ENCODE measurements around the gene ZDHHC7. TPM values are rescaled to one million over a fixed set of nuclear protein-coding genes. Genes with fewer than 3 reads are reported as not detected.
A peak's percentile ranks its signal among the peaks of the same experiment; 100 is the strongest.

ZDHHC7 gene
- total and polyA plus RNA-seq, 2 of the 8 experiments (the other 6 are each of a cell fraction or from before 2014, with no cell fraction given) = 40.5 to 56.3 TPM

DNA sequence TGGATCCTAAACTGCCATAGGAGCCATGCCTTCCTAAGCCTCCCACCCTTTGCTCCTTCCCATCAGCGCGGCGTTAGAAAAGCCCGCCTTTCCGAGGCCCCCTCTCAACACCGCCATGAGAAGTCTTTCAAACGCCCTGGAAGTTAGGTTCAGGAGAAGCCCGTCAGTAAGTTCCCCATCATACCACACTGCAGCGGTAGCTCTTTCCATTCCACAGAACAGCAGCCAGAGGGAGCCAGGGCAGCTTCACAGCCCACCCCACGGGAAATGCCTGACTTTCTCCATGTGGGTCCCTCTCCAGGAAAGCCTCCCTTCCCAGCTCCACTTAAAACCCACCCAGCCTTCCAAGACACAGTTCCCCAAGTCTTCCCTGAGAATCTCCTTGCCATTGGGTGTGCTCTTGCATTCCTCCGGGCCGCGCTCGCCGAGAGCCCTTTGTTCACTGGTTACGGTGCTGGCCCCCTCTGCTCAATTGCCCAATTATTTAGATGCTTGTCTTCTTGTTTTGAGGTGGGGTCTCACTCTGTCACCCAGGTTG, 44.9 kb upstream of the ZDHHC7 start:
- no peak overlapping the region for H2AFZ ChIP-seq (ENCODE audit: low read length)
- peak overlapping the region; percentile 32; the same call in 1 of the 2 replicates for H2BK20ac ChIP-seq (ENCODE audit: low read length)
- no peaks in the 10 kb centered on the region for H4K20me1 ChIP-seq (replicated peaks in 1 of 2; ENCODE audit: control insufficient read depth in 1 of 2, insufficient read depth in 2 of 2, low read length in 2 of 2)
- no peak overlapping the region for H2BK12ac ChIP-seq (ENCODE audit: low read depth, low read length)
- no peak overlapping the region for H3K27ac ChIP-seq (ENCODE audit: low read depth, low read length)
- H3K14ac ChIP-seq (ENCODE audit: insufficient read length) = no peak overlapping the region
- FAIRE-seq = no peak
- H3K18ac ChIP-seq (ENCODE audit: extremely low read depth, low read length) = no peak overlapping the region; the same call in 1 of the 2 replicates
- H4K5ac ChIP-seq (ENCODE audit: insufficient read length, low read depth, low read length) = no peak overlapping the region
- CTCF ChIA-PET (ENCODE audit: partially characterized antibody) = interaction anchor here (0.7 to 5.8 kb wide), 28 partner anchors 10 to 480 kb away, joined by 3 to 59 read pairs (median 7); partner anchors contain the start of gene KIAA0513
- H3K23ac ChIP-seq (ENCODE audit: insufficient read length) = no peak overlapping the region
- TF ChIP-seq RAD21 (IDR thresholded peaks at IDR 0.05 in 1 of 2, conservative IDR thresholded peaks at IDR 0.05 in 1 of 2; ENCODE audit: low read depth in 2 of 2, low read length in 2 of 2) = peak; percentile 33 to 58; a peak in 3 of 4 replicates
- no peak for TF ChIP-seq PHF8 (conservative IDR thresholded peaks at IDR 0.05; ENCODE audit: low read depth, low read length)
- no peak for TF ChIP-seq SIN3A (conservative IDR thresholded peaks at IDR 0.05 in 1 of 2, IDR thresholded peaks at IDR 0.05 in 1 of 2; ENCODE audit: low read depth in 1 of 2, low read length in 2 of 2)
- no peak for TF ChIP-seq GABPA (IDR thresholded peaks at IDR 0.05; ENCODE audit: borderline replicate concordance, insufficient read depth, low read length)
- no peak for TF ChIP-seq JUND (IDR thresholded peaks at IDR 0.05; ENCODE audit: low read length)
- no peak for TF ChIP-seq MAFK (IDR thresholded peaks at IDR 0.05; ENCODE audit: low read depth, low read length)
- TF ChIP-seq SP4 (IDR thresholded peaks at IDR 0.05; ENCODE audit: low read length) = no peak
- TF ChIP-seq, protein P1, sequence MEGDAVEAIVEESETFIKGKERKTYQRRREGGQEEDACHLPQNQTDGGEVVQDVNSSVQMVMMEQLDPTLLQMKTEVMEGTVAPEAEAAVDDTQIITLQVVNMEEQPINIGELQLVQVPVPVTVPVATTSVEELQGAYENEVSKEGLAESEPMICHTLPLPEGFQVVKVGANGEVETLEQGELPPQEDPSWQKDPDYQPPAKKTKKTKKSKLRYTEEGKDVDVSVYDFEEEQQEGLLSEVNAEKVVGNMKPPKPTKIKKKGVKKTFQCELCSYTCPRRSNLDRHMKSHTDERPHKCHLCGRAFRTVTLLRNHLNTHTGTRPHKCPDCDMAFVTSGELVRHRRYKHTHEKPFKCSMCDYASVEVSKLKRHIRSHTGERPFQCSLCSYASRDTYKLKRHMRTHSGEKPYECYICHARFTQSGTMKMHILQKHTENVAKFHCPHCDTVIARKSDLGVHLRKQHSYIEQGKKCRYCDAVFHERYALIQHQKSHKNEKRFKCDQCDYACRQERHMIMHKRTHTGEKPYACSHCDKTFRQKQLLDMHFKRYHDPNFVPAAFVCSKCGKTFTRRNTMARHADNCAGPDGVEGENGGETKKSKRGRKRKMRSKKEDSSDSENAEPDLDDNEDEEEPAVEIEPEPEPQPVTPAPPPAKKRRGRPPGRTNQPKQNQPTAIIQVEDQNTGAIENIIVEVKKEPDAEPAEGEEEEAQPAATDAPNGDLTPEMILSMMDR (IDR thresholded peaks at IDR 0.05; ENCODE audit: control extremely low read depth in 1 of 3, insufficient read depth in 1 of 3, low read depth in 1 of 3, low read length in 3 of 3) = peak; percentile 68 to 69 (median 68)
- no peak for TF ChIP-seq RXRA (IDR thresholded peaks at IDR 0.05; ENCODE audit: insufficient read depth, low read depth, low read length)
- H3K4ac ChIP-seq (replicated peaks; ENCODE audit: insufficient read length, low read depth, low read length) = no peak overlapping the region
- no peaks in the 10 kb centered on the region for H3K23me2 ChIP-seq (ENCODE audit: low read depth, low read length)
- H3K9me3 ChIP-seq (ENCODE audit: insufficient read depth in 2 of 2, low read depth in 1 of 2, low read length in 1 of 2) = no peaks in the 10 kb centered on the region
- no peak overlapping the region for H3K4me3 ChIP-seq (ENCODE audit: extremely low read depth in 1 of 4, insufficient read depth in 2 of 4, low read depth in 3 of 4, low read length in 4 of 4)
- H3K9ac ChIP-seq (replicated peaks in 1 of 4; ENCODE audit: extremely low read depth in 1 of 4, low read depth in 3 of 4, low read length in 3 of 4) = no peak overlapping the region
- no peaks in the 10 kb centered on the region for H3K27me3 ChIP-seq (replicated peaks in 1 of 4; ENCODE audit: control insufficient read depth in 3 of 4, extremely low read depth in 1 of 4, insufficient read depth in 3 of 4, low read length in 3 of 4)
- no peak overlapping the region for H3K4me2 ChIP-seq (ENCODE audit: insufficient read depth in 1 of 2, low read depth in 2 of 2, low read length in 2 of 2)
- peak overlapping the region; percentile 72 for H4K91ac ChIP-seq (replicated peaks; ENCODE audit: insufficient read length, low read length)
- no peak overlapping the region for H3K56ac ChIP-seq (replicated peaks; ENCODE audit: insufficient read length, low read depth, low read length)
- no peaks in the 10 kb centered on the region for H3K79me2 ChIP-seq (ENCODE audit: control insufficient read depth in 1 of 2, insufficient read depth in 2 of 2, low read length in 2 of 2)
- no peak overlapping the region for H2AK5ac ChIP-seq (ENCODE audit: low read depth, low read length)
- peak overlapping the region; percentile 63; the same call in 1 of the 2 replicates for H2BK15ac ChIP-seq (ENCODE audit: low read length)
- 73% methylated on average over 16 of the region's 16 CpGs; no CpG with 5 or more reads in 1 of the 2 experiments for WGBS, 2 experiments (ENCODE audit: extremely low coverage in 1 of 2, insufficient coverage in 1 of 2, insufficient read length in 1 of 2, insufficient replicate concordance in 2 of 2, low coverage in 1 of 2, low lambda C conversion rate in 2 of 2, missing lambda C conversion rate in 1 of 2)
- no peak overlapping the region for H2BK5ac ChIP-seq (ENCODE audit: low read depth, low read length)
- peaks cover 0 to 5% (median 3%) of the 10 kb centered on the region in 4 experiments; a peak in 4 of 7 replicates for H3K4me1 ChIP-seq (replicated peaks in 1 of 4; ENCODE audit: control insufficient read depth in 3 of 4, insufficient read depth in 4 of 4, low read length in 3 of 4)
- no peak overlapping the region for H2BK120ac ChIP-seq (replicated peaks; ENCODE audit: low read depth, low read length)
- peak overlapping the region; percentile 80 for H4K8ac ChIP-seq (ENCODE audit: extremely low read depth, insufficient read depth, low read length)
- DNase-seq (ENCODE audit: low read depth in 1 of 2, low spot score in 2 of 2) = no peak
- H3K79me1 ChIP-seq (ENCODE audit: low read depth, low read length) = no peaks in the 10 kb centered on the region
- POLR2A ChIA-PET (ENCODE audit: partially characterized antibody) = interaction anchor here (2.4 kb wide), 1 partner anchor 10 kb away, joined by 5 read pairs; no protein-coding TSS in a partner anchor
- no peaks in the 10 kb centered on the region for H3K36me3 ChIP-seq (ENCODE audit: control insufficient read depth in 2 of 4, insufficient read depth in 4 of 4, low read length in 3 of 4)

Measured in H1 (cell line).